HG02588 (cell line): ENCODE measurements around the gene FCAMR.

Source experiments
- ATAC-seq: cut with Tn5 transposase; IDR thresholded peaks from one replicate; pipeline ENCODE4 v1.9.1; 2021; ENCODE audit warnings: mild to moderate bottlenecking, moderate library complexity; ENCODE audit not compliant: unreplicated experiment

FCAMR gene

GRCh38 chr1:206912445-206913095 is 57.7 kb downstream of the FCAMR start:
- ATAC-seq: no peak

- ATAC-seq: no peak
Measured at GRCh38 chr1:206911064-206911663, 59.1 kb downstream of the FCAMR start.

- ATAC-seq: no peak
Measured at GRCh38 chr1:206909883-206910318, 60.4 kb downstream of the FCAMR start.

- no peak for ATAC-seq
Measured at GRCh38 chr1:206909161-206909882, 60.9 kb downstream of the FCAMR start.

- ATAC-seq: no peak
Measured at GRCh38 chr1:206908038-206908437, 62.2 kb downstream of the FCAMR start.
